Adipose tissue (tissue), 3 donors: ENCODE data around the gene HOXD9. TPM values are rescaled to one million over a fixed set of nuclear protein-coding genes. Genes with fewer than 3 reads are reported as not detected.

Experiments
- H3K27ac ChIP-seq: one replicate; pipeline ENCODE4 v1.5.1; 2013; ENCODE audit warnings: low read depth, low read length
- WGBS, 3 donors: extraction: QIAGEN DNeasy Blood & Tissue Kit; methylation state at CpG; one replicate each; pipeline ENCODE4 v1.1.7; 2013; 5-methylcytosine and 5-hydroxymethylcytosine counted together
- polyA plus RNA-seq, 3 donors: library from polyadenylated mRNA; stranded (reverse); fragments of 200-250 nt; gene quantifications; one replicate each; pipeline ENCODE4 v1.2.3, GENCODE V29; 2013
- donor health status: healthy with polysubstance abuse.
- donor health status: Bipolar disorder and iron deficiency.
- donor health status: healthy.

HOXD9 gene
- polyA plus RNA-seq, 3 donors: 0.36 to 5.3 (median 3.0) TPM

GRCh38 chr2:176169181-176169580, 46.7 kb downstream of the HOXD9 start:
- no peak overlapping the region for H3K27ac ChIP-seq
- 60 to 87% (median 83%) methylated on average over 5 of the region's 5 CpGs for WGBS, 3 donors

GRCh38 chr2:176169711-176170110, 47.2 kb downstream of the HOXD9 start:
- no peak overlapping the region for H3K27ac ChIP-seq
- 52 to 70% (median 68%) methylated on average over 2 of the region's 2 CpGs for WGBS, 3 donors

GRCh38 chr2:176170602-176171305, 48.2 kb downstream of the HOXD9 start:
- WGBS, 3 donors: 52 to 94% (median 74%) methylated on average over 1 of the region's 1 CpG
- no peak overlapping the region for H3K27ac ChIP-seq

- 15 to 31% (median 23%) methylated on average over 51 of the region's 51 CpGs for WGBS, 3 donors
- H3K27ac ChIP-seq: no peak overlapping the region
These were observed 49.0 kb downstream of the HOXD9 start for GRCh38 chr2:176171351-176172006.

- no peak overlapping the region for H3K27ac ChIP-seq
- WGBS, 3 donors: 14 to 33% (median 27%) methylated on average over 60 of the region's 60 CpGs
These were observed 49.7 kb downstream of the HOXD9 start for GRCh38 chr2:176172007-176172894.

GRCh38 chr2:176172895-176173566, 50.5 kb downstream of the HOXD9 start:
- no peak overlapping the region for H3K27ac ChIP-seq
- 25 to 51% (median 35%) methylated on average over 14 of the region's 14 CpGs for WGBS, 3 donors

- H3K27ac ChIP-seq: no peak overlapping the region
- WGBS, 3 donors: 12 to 35% (median 25%) methylated on average over 7 of the region's 7 CpGs
These were observed 51.3 kb downstream of the HOXD9 start for GRCh38 chr2:176173567-176174381.

GRCh38 chr2:176174382-176174823, 51.9 kb downstream of the HOXD9 start:
- no peak overlapping the region for H3K27ac ChIP-seq
- WGBS, 3 donors: 13 to 25% (median 19%) methylated on average over 14 of the region's 14 CpGs

Other genes with a start within 250 kb of the HOXD9 start
- 10 to 100 TPM in 1 of 3 donors, 1 to 10 TPM in 2; 2.2 to 14.1 (median 7.5) TPM for gene LNPK, start 120.5 kb upstream of the HOXD9 start, polyA plus RNA-seq
- not detected for gene EVX2, start 38.8 kb upstream of the HOXD9 start, polyA plus RNA-seq
- under 1 TPM in 1 of 3 donors, not detected in 2; 0.51 TPM for gene HOXD13, start 30.0 kb upstream of the HOXD9 start, polyA plus RNA-seq
- not detected for gene HOXD12, start 22.9 kb upstream of the HOXD9 start, polyA plus RNA-seq
- under 1 TPM in 2 of 3 donors, not detected in 1; 0.05 to 0.59 TPM for gene HOXD11, start 15.4 kb upstream of the HOXD9 start, polyA plus RNA-seq
- under 1 TPM; 0.02 to 0.76 (median 0.45) TPM for gene HOXD10, start 5.9 kb upstream of the HOXD9 start, polyA plus RNA-seq
- 1 to 10 TPM in 2 of 3 donors, under 1 TPM in 1; 0.84 to 8.8 (median 6.3) TPM for gene HOXD8, start 7.0 kb downstream of the HOXD9 start, polyA plus RNA-seq
- 1 to 10 TPM in 2 of 3 donors, under 1 TPM in 1; 0.79 to 3.8 (median 2.5) TPM for gene HOXD4, start 28.8 kb downstream of the HOXD9 start, polyA plus RNA-seq
- gene HOXD3, start 34.6 kb downstream of the HOXD9 start, polyA plus RNA-seq: 1 to 10 TPM in 2 of 3 donors, under 1 TPM in 1; 0.22 to 3.3 (median 2.0) TPM
- gene HOXD1, start 65.9 kb downstream of the HOXD9 start, polyA plus RNA-seq: under 1 TPM; 0.14 to 0.83 (median 0.45) TPM
- 10 to 100 TPM; 25.4 to 27.0 (median 26.1) TPM for gene MTX2, start 146.7 kb downstream of the HOXD9 start, polyA plus RNA-seq